NCI-H1092 treated with DMSO at 0.1 percent for 48 hours (cell line): ENCODE measurements around the gene GOLGA6B.
"Not testable (repeated sequence)": the region's sequence is repeated elsewhere in the genome, so short reads cannot be mapped to it uniquely, and the experiment has no call there.

Source experiments
- DNase-seq: peaks from one replicate; lab custom pipeline; 2025; lab: John Stamatoyannopoulos, UW

GOLGA6B gene, protein sequence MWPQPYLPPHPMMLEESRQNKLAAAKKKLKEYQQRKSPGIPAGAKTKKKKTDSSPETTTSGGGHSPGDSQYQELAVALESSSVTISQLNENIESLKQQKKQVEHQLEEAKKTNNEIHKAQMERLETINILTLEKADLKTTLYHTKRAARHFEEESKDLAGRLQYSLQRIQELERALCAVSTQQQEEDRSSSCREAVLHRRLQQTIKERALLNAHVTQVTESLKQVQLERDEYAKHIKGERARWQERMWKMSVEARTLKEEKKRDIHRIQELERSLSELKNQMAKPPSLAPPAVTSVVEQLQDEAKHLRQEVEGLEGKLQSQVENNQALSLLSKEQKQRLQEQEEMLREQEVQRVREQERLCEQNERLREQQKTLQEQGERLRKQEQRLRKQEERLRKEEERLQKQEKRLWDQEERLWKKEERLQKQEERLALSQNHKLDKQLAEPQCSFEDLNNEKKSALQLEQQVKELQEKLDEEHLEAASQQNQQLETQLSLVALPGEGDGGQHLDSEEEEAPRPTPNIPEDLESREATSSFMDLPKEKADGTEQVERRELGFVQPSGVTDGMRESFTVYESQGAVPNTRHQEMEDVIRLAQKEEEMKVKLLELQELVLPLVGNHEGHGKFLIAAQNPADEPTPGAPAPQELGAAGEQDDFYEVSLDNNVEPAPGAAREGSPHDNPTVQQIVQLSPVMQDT

DNA sequence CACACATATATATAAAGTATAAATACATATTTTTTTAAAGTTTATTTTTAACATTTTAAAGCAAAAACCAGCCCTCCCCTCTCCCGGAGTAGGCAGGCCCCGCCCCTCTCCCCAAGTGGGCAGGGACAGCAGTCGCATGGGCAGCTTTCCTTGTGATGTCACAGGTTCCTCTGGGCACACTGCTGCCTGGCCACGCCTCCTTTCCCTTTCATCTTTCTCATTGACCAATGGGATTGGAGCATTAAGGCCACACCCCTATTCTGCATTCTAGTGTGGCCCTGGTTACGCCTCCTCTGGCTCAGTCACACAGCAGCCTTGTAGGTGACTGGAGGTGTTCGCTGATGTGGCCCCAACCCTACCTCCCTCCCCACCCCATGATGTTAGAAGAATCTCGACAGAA, at the start of gene GOLGA6B:
Gene GOLGA6B, plus strand, starts transcription at position 301 of the 400 bp plus-strand sequence. Its CDS starts 41 bp downstream, at position 342.
- not testable (repeated sequence) for DNase-seq

DNA sequence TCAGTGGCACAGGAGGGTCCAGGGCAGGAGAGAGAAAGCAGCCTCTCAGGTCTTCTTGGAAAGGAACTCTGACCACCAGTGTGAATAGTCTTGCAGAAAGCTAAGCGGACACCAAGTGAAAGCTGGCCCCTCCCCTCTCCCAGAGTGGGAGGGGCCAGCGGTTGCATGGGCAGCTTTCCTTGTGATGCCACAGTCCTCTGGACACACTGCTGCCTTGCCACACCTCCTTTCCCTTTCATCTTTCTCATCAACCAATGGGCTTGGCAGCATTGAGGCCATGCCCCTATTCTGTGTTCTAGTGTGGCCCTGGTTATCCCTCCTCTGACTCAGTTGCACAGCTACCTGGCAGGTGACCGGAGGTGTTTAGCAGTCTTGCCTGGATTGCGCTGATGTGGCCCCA, 49.7 kb upstream of the GOLGA6B start:
- no peak for DNase-seq

DNA sequence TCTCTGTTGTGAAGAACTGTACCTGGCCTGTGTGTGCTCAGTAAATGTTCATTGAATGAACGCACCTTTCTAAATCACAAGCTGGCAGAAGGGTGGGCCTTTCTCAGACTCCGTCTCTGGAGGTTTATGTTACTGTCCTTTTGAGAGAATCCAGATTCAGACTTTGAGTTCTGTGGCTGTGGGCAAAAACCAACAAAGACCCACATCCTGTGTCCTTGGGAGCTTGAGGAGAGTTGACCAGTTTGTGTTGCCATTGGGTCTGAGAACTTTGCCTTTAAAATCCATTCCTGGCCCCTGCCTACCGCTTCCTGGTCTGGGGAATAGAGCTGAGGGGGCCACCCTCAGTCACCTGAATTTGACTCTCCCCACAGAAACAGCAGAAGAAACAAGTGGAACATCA, 46.4 kb upstream of the GOLGA6B start:
- not testable (repeated sequence) for DNase-seq

DNA sequence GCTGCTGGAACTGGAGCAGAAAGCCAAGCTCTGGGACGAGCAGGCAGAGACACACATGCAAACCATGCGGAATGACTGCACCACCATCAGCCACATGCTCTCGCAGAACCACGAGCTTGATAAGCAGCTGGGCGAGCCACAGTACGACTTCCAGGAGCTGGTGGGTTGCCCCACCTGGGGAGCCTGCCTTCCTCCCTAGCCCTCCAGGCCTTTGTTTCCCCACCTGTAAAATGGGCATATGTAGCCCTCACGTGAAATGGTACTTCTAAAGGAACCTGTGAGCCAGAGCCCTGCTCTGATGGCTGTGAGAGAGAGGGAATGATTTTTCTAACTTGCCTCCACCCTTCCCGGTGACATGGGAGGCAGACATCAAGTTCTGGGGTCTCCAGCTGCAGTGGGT, 44.6 kb upstream of the GOLGA6B start:
- DNase-seq, result no peak

DNA sequence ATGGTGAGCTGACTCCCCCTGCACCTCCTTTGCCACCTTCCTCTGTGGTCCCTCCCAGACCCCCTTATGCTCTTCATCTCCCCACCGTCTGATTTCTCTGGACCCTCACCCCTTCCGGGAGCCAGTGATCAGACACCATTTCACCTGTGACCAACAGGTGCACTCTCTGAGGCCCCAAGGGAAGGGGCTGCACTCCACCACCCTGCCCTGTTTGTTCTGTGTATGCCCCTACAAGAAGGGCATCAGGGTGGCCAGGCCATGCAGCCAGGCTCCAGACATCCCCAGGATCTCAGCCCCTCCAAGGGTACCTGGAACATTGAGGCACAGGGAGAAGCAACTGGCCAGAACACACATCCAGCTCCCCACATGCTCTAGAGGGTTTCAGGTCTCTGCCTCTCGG, 42.2 kb upstream of the GOLGA6B start:
- not testable (repeated sequence) for DNase-seq

DNA sequence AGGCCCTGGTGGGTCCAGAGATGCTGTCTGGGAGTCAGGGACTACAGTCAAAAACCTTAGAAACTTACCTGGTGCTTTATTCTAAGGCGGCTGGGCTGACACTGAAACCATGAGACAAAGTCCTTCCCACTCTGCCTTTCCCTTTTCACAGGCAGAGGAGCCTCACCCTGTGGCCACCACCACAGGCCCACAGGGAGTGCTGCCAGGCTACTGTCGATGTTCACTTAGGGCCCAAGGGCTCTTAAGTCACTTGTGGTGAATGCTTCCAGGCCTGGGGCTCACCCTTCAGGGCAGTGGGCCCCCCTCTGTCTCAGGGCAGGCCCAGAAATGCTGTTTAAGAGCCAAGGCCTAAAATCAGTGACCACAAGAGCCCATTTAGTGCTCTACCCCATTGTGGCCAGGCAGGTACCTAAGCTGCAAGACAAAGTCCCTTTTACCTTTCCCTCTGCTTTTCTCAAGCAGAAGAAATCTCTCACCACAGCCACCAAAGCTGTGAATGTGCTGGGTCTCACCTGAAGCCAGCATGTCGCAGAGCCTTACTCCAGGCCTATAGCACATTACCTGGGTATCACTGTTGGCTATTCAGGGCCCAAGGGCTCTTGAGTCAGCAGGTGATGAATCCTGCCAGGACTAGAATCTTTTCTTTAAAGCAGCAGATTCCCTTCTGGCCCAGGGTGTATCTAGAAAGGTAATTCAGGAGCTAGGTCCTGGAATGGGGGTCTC, 39.5 kb upstream of the GOLGA6B start:
- DNase-seq, result no peak

DNA sequence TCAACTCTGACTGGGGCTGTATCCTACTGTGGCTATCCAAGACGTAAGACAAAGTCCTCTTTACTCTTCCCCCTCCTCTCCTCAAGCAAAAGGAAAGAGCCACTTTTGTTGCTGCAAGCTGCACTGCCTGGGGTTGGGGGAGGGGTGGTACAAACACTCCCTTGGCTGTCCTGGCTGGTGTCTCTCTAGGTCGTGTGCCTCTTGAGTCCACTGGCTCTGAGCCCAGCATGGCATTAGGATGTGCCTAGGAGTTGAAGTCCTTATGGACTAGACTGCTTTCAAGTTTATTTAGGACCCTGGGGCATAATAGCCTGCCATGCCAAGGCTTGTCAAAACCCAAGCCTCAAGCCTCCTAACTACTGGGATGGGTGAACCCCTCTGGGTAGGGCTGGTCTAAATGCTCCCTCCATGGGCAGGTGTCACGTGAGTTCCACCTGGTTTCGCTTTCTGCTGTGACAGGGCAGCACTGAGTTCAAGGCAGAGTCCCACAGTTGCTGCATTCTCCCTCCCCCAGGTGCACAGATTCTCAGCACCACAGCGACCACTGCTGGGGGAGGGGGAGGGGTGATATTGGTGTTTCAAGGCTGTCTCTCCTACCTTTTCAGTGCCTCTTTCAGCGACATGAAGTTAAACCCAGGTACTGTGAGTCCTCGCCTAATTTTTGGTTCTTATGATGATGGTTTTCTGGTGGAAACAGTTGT, 38.8 kb upstream of the GOLGA6B start:
- peak; percentile 23 for DNase-seq

DNA sequence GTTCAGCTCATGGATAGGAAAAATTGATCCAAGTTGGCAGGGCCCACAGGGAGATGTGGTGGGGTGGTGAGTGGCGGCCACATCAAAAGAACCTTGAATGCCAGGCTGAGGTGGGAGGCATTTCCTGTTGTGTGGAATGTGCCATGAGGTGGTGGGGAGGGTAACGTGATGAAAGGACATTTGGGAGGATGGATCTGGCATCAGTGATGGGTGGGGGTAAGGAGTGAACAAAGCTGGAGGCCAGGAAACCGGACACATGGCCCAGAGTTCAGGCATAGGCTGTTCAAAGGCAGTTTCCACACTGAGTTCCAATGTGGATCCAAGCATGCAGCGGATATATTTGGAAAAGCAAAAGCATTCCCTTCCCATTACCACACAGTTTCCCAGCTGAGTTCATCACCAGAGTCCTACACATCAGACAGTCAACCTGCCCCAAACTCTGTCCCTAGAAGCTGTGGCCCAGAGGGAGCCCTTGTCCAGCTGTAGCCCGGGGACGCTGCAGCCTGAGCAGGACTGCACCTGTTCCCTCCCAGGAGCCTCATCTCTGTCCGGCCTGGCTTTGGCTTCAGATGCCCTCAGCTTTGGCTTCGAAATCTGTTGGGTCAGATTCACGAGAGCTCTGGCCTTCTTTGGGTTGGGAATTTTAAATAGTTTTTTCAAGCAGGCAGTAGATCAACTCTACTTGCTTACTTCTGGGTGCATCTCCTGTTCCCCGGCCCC, 37.8 kb upstream of the GOLGA6B start:
- no peak for DNase-seq

DNA sequence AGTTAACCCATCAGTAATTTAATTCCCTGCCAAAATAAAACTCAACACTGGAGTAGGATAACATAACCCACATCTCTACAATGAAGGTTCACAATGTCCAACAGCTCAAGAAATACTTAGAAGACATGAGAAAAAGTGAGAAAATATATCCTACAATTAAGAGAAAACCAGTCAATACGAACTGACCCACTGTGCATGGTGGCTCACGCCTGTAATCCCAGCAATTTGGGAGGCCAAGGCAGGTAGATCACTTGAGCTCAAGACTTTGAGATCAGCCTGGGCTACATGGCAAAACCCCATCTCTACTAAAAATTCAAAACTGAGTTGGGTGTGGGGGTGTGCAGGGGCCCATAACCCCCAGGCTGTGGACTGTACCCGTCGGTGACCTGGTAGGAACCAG, 30.6 kb upstream of the GOLGA6B start:
- DNase-seq, result not testable (repeated sequence)

DNA sequence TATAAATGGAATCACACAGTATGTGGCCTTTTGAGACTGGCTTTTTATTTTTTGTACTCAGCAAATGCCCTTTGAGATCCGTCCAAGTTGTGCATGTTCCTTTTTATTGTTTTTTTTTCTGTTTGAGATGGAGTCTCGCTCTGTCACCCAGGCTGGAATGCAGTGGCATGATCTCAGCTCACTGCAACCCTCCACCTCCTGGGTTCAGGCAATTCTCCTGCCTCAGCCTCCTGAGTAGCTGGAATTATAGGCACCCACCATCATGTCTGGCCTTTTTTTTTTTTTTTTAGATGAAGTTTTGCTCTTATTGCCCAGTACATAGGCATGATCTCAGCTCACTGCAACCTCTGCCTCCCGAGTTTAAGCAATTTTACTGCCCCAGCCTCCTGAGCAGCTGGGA, 28.3 kb upstream of the GOLGA6B start:
- not testable (repeated sequence) for DNase-seq

DNA sequence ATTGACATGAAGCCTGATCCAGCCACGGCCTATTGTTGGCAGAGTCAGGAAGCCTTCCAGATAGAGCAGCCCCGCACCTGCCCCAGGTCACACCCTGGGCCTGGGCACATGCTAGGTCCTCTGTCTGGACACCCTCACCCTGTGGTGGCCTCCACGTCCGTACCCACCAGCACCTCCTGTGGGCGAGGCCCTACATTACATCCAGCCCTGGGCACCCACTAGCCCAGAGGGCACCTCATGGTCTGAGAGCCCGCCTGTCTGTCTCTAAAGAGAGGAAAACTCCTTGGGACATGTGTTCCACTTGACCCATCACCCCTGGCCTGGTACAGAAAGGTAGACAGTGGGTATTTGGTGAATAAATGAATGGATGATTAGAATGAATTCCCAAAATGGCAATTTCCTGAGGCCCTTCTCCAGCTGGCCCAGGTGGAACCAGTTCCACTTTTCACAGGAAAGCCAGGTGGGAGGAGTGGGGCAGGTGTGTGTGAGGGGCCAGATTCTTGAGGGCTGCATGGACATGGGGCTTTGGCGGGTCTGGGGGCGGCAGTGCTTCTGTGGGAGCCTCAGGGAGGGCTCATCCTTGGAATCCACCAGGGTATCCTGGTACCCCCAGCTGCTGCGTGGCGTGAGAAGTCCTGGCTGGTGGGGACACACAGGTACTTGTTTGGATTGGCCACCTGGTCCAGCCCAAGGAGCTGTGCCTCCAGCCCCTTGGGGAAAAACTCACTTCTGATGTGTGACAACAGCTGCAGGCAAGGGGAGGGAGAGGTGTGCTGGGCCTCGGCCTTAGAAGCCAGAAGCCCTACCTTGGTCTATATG, 26.0 kb upstream of the GOLGA6B start:
- not testable (repeated sequence) for DNase-seq

DNA sequence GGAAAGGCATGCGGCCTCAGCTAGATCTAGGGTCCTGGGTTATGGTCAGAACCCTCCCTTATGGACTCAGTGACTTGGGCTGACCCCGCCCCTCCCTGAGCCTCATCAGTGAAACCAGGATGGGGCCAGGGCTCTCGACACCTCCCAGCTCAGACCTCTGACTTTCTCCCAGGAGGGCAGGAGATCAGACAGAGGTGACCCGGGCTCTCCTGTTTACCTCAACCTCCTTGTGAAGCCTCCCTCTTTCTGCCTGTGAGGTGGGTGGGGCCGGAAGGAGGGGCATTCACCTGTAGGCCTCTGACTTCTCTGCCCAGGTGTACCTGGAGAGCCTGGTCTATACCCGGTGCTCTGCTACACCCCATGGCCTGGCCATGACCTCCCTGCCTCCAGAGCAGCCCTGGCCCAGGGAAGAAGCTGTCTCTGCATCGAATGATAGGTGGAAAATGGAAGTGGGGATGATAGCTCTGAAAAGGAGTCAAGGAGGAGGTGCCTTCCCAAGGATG, 25.4 kb upstream of the GOLGA6B start:
- DNase-seq, result not testable (repeated sequence)

DNA sequence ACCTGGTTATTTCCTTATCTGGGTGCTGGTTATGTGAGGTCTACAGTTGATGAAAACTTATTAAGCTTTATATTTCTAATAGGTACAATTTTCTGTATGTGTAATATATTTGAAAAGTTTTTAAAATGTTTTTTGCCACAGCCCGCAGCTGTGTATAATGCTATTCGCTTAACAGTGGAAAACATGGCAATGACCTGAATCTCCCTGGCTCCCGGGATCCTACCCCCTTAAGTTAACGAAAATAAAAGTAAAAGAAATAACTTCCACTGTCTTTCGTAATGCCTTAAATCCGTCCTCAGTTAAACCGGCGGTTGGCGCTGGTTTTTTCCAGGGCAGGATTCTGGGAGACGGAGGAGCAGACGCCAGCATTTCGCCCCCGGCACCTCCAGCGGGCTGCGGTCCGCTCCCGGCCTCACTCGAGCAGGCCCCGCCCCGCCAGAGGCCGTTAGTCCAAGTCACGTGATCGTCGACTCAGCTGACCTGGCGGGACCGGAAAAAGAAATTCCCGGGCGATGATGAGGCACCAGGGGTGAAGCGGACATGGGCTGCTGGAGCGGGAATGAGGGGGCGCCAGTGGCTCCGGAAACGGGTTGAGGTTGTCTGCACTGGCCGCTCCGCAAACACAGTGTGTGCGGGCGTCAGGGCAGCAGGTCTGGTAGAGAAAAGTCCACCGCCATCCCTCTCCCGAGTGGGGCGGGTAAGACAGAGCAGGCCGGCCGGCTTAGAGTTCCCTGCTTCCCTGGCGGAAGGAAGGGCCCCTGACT, 17.8 kb upstream of the GOLGA6B start:
- not testable (repeated sequence) for DNase-seq

DNA sequence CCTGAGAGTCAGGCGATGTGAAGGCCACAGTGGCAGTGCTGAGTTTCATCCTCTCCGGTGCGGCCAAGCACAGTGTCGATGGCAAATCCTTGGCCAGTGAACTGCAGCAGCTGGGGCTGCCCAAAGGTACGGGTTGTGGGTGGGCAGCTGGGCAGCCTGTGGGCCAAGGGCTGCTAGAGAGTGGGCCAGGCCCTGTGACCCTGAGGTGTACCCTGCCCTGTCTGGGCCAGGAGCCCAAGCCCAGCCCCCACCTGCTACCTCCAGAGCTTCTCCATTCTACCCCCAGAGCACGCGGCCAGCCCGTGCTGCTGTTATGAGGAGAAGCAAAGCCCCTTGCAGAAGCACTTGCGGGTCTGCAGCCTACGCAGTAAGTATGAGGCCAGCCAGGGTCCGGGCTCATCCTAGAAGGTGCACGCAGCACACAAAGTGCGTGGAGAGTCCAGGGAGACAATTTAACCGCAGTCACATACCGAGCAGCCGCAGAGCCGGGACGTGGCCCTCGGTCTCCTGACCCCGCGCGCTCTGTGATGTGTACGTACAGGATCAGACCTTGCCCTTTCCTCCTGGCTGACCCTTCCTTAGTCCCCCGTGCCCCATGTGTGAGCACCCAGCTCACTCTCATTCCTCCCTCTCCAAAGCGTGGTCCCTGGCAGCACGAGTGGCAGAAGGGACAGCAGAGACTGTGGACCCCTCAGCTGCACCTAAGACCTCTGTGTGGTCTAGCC, 14.6 kb upstream of the GOLGA6B start:
- not testable (repeated sequence) for DNase-seq

DNA sequence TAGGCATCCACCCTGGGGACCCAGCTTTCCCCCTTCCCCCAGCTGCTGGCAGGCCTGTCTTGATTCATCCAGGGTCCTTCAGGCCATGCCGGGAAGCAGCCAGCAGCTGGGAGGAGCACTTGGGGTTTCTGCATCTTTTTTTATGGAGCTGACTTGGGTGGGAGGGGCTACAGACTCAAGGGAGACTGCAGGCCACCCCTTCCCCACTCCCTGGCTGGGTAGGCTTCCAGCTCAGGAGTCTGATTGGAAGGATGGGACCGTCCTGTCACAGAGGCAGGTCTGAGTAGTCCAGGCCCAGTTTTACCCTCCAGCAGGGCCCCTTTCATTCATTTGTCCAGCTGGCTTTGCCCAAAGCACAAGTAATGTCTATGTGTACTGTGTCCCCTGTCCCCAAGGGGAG, 12.2 kb upstream of the GOLGA6B start:
- not testable (repeated sequence) for DNase-seq

DNA sequence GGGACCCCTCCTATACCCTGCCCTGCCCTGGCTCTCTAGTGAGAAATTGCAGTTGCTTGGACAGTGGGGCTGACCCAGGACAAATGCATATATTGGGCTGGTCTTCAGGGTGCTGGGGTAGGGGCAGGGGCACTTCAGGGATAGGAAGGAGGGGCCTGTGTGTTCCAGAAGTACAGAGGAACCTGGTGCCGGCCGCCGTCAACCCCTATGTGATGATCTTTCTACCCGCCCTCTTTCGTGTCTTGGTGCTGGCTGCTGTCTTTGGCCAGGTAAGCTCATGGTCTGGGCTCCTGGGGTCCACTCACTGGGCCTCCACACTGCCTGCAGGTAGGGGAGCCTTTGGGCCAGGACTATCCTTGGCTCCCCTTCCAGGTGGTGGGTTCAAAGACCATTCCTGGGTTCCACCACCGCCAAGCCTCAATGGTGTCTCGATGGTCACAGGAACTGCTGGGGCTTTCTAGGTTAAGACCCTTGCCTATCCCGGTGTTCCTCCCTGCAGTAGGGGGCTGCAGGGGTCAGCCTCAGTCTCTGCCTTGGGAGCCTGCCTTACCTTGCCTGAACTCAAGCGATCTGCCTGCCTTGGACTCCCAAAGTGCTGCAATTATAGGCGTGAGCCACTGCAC, 5.8 kb upstream of the GOLGA6B start:
- DNase-seq, result not testable (repeated sequence)

DNA sequence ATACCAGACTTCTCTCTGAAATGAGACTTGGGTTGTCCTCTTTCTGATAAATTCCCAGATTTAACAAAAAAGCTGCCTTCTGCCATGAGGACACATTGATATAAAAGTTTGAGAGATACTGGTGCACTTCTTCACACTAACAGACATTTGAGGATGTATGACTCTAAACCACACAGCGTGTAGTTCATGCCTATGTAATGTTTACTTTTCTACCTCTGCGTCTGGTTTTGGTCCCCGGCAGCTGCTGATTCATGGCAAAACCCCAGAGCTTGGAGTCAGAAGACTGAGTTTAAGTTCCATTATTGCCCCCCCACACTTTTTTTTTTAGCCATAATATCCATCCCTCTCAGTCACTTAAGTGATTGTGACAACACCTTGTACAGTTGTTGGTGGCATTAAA, 1.5 kb downstream of the GOLGA6B start:
- not testable (repeated sequence) for DNase-seq

DNA sequence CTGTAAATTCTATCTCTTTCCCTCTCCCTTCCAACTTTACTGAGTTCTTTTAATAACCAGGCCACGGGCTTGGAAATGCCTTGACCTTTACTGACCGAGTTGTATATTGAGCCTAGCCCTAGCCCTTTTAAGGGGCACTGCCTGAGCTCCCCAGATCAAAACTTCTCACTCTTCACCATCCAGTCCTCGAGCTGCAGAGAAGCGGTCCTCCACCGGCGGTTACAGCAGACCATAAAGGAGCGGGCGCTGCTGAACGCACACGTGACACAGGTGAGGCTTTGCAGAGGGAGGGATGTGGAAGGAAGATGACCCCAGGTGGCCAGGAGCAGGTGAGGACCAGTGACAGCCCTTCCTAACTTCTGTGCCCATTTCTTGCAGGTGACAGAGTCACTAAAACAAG, 6.6 kb downstream of the GOLGA6B start:
- not testable (repeated sequence) for DNase-seq
